HG02798 (cell line): ENCODE measurements around the gene TARM1.
"Not testable (repeated sequence)": the region's sequence is repeated elsewhere in the genome, so short reads cannot be mapped to it uniquely, and the experiment has no call there.

Experiments
- ATAC-seq: cut with Tn5 transposase; IDR thresholded peaks from one replicate; pipeline ENCODE4 v1.9.1; 2021; ENCODE audit warnings: mild to moderate bottlenecking; ENCODE audit not compliant: unreplicated experiment, poor library complexity

TARM1 gene

DNA sequence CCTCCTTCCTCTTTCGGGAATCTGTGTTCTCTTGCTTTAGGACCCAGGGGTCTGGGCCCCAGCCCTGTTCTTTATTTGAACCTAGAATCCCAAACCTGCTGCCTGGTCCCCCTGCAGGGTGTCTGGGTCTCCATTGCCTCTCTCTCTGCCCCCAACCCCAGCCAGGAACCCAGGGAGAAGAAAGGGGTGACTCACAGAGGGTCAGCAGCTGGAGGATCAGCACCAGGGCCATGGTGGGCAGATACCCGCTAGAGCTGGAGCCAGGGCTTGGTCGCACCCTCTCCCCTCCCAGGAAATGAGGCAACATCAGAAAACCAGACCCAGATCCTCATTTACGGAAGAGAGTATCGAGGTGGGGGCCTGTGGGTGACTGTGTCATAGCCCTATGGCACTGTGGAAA lies 19.4 kb upstream of the TARM1 start, which contains the start of gene OSCAR:
OSCAR (minus strand) TSS at position 243 of the 400 bp plus-strand sequence; CDS start at position 232, 11 bp downstream.
- no peak for ATAC-seq

- ATAC-seq = not testable (repeated sequence)
Measured at GRCh38 chr19:54099903-54100255, 18.7 kb upstream of the TARM1 start.

- no peak for ATAC-seq
Measured at GRCh38 chr19:54099190-54099902, 18.2 kb upstream of the TARM1 start.

- ATAC-seq = no peak
Measured at GRCh38 chr19:54096617-54097106, 15.5 kb upstream of the TARM1 start.

GRCh38 chr19:54095859-54096616 lies 14.9 kb upstream of the TARM1 start:
- ATAC-seq = not testable (repeated sequence)

- no peak for ATAC-seq
Measured at GRCh38 chr19:54095136-54095858, 14.1 kb upstream of the TARM1 start.

GRCh38 chr19:54094426-54095000 lies 13.3 kb upstream of the TARM1 start:
- ATAC-seq = no peak

- no peak for ATAC-seq
Measured at GRCh38 chr19:54084410-54084809, 3.2 kb upstream of the TARM1 start.

GRCh38 chr19:54077334-54077733 lies 3.8 kb downstream of the TARM1 start:
- no peak for ATAC-seq

GRCh38 chr19:54074851-54075250 lies 6.3 kb downstream of the TARM1 start:
- ATAC-seq = no peak

DNA sequence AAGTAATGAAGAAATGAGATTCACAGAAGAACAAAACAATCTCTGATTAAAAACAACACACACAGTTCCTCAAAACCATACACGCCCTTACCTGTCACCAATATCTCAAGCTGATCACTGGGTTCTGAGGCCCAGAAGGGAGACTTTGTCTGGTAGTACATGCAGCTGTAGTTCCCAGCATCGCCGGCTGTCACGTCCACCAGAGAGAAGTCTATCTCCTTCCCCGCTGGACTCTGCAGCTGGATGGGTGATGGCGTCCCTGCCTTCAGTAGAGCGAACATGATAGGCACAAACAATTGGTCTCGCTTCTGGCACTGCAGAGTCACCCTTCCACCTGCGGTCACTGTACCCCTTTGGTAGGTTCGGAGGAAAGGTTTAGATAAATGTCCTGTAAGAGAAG lies 7.3 kb downstream of the TARM1 start:
- no peak for ATAC-seq

- ATAC-seq = no peak
Measured at GRCh38 chr19:54069470-54069869, 11.7 kb downstream of the TARM1 start.

- no peak for ATAC-seq
Measured at GRCh38 chr19:54063350-54064116, 17.6 kb downstream of the TARM1 start, which contains the start of gene VSTM1. VSTM1 (minus strand) TSS chr19:54063897; CDS start chr19:54063777, 120 bp downstream.

DNA sequence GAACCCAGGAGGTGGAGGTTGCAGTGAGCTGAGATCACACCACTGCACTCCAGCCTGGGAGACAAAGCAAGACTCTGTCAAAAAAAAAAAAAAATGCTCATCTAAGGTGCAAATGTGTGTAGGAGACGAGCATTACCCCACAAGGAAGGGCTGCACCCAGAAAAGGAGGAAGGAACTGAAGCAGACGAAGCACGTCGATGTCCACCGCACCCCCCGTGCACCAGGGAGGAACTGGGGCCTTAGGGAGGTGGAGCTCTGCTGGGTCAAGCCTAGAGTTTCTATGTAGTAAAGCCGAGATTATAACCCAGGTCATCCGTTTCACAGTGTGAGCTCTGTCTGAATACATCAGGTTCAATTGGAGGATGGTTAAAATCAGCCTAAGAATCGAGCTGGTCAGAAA lies 18.5 kb downstream of the TARM1 start:
- no peak for ATAC-seq

DNA sequence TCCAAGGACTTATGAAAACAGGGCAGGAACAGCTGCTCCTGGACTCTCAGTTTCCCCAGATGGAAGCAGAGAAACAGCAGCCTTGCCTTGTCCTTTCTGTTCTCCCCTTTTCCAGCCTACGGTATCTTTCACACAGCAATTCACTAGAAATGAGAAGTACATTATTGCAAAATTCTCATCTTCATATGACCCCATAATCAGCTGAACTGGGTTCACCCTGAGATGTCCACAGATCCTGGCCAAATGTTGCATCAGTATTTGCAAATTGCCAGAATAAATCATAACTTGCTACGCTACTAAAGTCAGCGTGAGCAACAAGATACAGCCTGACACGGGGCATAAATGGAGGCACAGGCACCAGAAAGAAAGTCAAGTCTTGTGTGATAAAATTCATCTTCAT lies 33.5 kb downstream of the TARM1 start:
- ATAC-seq = no peak

DNA sequence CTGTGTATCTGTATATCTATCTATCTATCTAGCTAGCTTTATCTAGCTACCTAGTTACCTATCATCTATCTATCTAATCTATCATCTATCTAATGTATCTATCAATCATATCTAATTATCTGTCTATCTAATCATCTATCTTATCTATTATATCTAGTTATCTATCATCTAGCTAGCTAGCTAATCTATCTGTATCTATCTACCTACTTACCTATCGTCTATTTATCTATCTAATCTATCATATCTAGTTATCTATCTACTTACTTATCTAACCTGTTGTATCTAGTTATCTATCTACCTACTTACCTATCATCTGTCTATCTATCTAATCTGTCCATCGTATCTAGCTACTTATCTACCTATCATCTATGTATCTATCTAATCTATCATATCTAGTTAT lies 35.4 kb downstream of the TARM1 start:
- ATAC-seq = no peak

DNA sequence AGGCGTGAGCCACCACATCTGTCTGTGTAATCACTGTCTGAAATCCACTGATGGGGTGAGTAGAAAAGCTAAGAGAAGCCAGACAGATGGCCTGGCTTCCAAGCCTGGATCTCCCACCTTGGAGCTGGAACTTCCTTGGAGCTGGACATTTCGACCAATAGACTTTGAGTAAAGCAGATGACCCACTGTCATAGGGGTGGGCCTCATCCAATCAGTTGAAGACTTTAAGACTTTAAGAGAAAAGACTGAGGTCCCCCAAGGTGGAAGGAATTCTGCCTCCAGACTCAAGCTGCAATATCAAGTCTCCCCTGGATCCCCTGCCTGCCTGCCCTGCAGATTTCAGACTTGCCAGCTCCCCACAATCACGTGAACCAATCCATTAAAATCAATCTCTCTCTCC lies 38.2 kb downstream of the TARM1 start:
- no peak for ATAC-seq

- ATAC-seq = no peak
Measured at GRCh38 chr19:54041969-54042606, 39.1 kb downstream of the TARM1 start.

DNA sequence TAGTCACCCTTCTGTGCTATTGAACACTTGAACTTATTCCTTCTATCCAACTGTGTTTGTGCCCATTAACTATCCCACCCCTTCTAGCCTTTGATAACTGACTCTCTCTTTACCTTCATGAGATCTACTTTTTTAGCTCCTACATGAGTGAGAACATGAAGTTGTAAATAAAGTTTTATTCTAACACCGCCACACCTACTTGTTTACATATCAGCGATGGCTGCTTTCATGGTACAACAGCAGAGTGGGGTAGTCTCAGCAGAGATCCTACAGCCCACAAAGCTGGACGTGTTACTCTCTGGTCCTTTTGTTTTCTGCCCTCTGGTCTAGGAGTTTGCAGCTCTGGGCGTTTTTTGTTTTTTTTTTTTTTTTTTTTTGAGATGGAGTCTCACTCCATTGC lies 41.2 kb downstream of the TARM1 start:
- ATAC-seq = no peak
